ENCODE data around the gene OR52A5. TPM values are rescaled to one million over a fixed set of nuclear protein-coding genes. Genes with fewer than 3 reads are reported as not detected.

OR52A5 gene
- polyA plus RNA-seq, 3 donors from 2014 or later = not detected

- Mint-ChIP-seq H3K4me1 (no peaks in the 10 kb centered on the region), H3K27ac (no peak overlapping the region), H3K36me3 (no peaks in the 10 kb centered on the region), H3K27me3 (ENCODE audit: low read depth in 3 of 3) (peaks cover 0 to 3% (median 1%) of the 10 kb centered on the region in 3 donors), H3K4me3 (no peak overlapping the region), H3K9me3 (peaks cover 0 to 2% (median 0%) of the 10 kb centered on the region in 6 donors)
- no peak for DNase-seq
Observed at GRCh38 chr11:5136261-5136660, 1.9 kb downstream of the OR52A5 start.

GRCh38 chr11:5131584-5132335, 6.4 kb downstream of the OR52A5 start:
- Mint-ChIP-seq H3K27me3 (ENCODE audit: low read depth in 3 of 3) (peaks cover 0 to 3% (median 0%) of the 10 kb centered on the region in 3 donors), H3K4me1 (no peaks in the 10 kb centered on the region), H3K4me3 (no peak overlapping the region), H3K27ac (no peak overlapping the region), H3K36me3 (no peaks in the 10 kb centered on the region), H3K9me3 (peaks cover 0 to 2% (median 0%) of the 10 kb centered on the region in 6 donors)
- no peak for DNase-seq

GRCh38 chr11:5129457-5129877, 8.7 kb downstream of the OR52A5 start:
- Mint-ChIP-seq H3K27me3 (ENCODE audit: low read depth in 3 of 3) (peaks cover 0 to 3% (median 0%) of the 10 kb centered on the region in 3 donors), H3K36me3 (no peaks in the 10 kb centered on the region), H3K27ac (no peak overlapping the region), H3K4me1 (no peaks in the 10 kb centered on the region), H3K9me3 (peaks cover 0 to 2% (median 0%) of the 10 kb centered on the region in 6 donors), H3K4me3 (no peak overlapping the region)
- DNase-seq = no peak

GRCh38 chr11:5124891-5125620, 13.1 kb downstream of the OR52A5 start:
- Mint-ChIP-seq H3K9me3 (peaks cover 0 to 2% (median 0%) of the 10 kb centered on the region in 6 donors), H3K27ac (no peak overlapping the region), H3K36me3 (no peaks in the 10 kb centered on the region), H3K4me1 (no peaks in the 10 kb centered on the region), H3K27me3 (ENCODE audit: low read depth in 3 of 3) (peaks cover 2 to 8% (median 2%) of the 10 kb centered on the region in 3 donors), H3K4me3 (no peak overlapping the region)
- no peak for DNase-seq

GRCh38 chr11:5123802-5124521, 14.2 kb downstream of the OR52A5 start:
- Mint-ChIP-seq H3K27me3 (ENCODE audit: low read depth in 3 of 3) (peaks cover 2 to 8% (median 2%) of the 10 kb centered on the region in 3 donors), H3K4me3 (no peak overlapping the region), H3K9me3 (no peaks in the 10 kb centered on the region), H3K4me1 (no peaks in the 10 kb centered on the region), H3K27ac (no peak overlapping the region), H3K36me3 (no peaks in the 10 kb centered on the region)
- peak; percentile 1 to 22 (median 13) for DNase-seq

GRCh38 chr11:5118893-5119292, 19.3 kb downstream of the OR52A5 start:
- H3K36me3 Mint-ChIP-seq = no peaks in the 10 kb centered on the region
- H3K9me3 Mint-ChIP-seq = peaks cover 0 to 5% (median 0%) of the 10 kb centered on the region in 6 donors
- DNase-seq = no peak
- H3K4me1 Mint-ChIP-seq = no peaks in the 10 kb centered on the region
- H3K27me3 Mint-ChIP-seq (ENCODE audit: low read depth in 3 of 3) = peaks cover under 1 to 7% (median 2%) of the 10 kb centered on the region in 3 donors
- no peak overlapping the region for H3K27ac Mint-ChIP-seq
- no peak overlapping the region for H3K4me3 Mint-ChIP-seq

- H3K27me3 Mint-ChIP-seq (ENCODE audit: low read depth in 3 of 3) = peaks cover 0 to 7% (median 0%) of the 10 kb centered on the region in 3 donors
- no peaks in the 10 kb centered on the region for H3K36me3 Mint-ChIP-seq
- H3K4me3 Mint-ChIP-seq = no peak overlapping the region
- H3K27ac Mint-ChIP-seq = no peak overlapping the region
- peaks cover 0 to 7% (median 0%) of the 10 kb centered on the region in 6 donors for H3K9me3 Mint-ChIP-seq
- no peaks in the 10 kb centered on the region for H3K4me1 Mint-ChIP-seq
- no peak for DNase-seq
Observed at GRCh38 chr11:5117588-5117987, 20.6 kb downstream of the OR52A5 start.

GRCh38 chr11:5115339-5115738, 22.8 kb downstream of the OR52A5 start:
- H3K4me1 Mint-ChIP-seq = no peaks in the 10 kb centered on the region
- no peak for DNase-seq
- H3K27ac Mint-ChIP-seq = no peak overlapping the region
- H3K4me3 Mint-ChIP-seq = no peak overlapping the region
- H3K36me3 Mint-ChIP-seq = no peaks in the 10 kb centered on the region
- H3K27me3 Mint-ChIP-seq (ENCODE audit: low read depth in 3 of 3) = peaks cover 0 to 4% (median 0%) of the 10 kb centered on the region in 3 donors
- peaks cover 0 to 7% (median 0%) of the 10 kb centered on the region in 6 donors for H3K9me3 Mint-ChIP-seq

GRCh38 chr11:5107285-5107684, 30.9 kb downstream of the OR52A5 start:
- no peak for DNase-seq
- no peak overlapping the region for H3K4me3 Mint-ChIP-seq
- H3K36me3 Mint-ChIP-seq = no peaks in the 10 kb centered on the region
- H3K9me3 Mint-ChIP-seq = peaks cover 0 to 3% (median 0%) of the 10 kb centered on the region in 6 donors
- H3K27me3 Mint-ChIP-seq (ENCODE audit: low read depth in 3 of 3) = no peaks in the 10 kb centered on the region
- no peaks in the 10 kb centered on the region for H3K4me1 Mint-ChIP-seq
- no peak overlapping the region for H3K27ac Mint-ChIP-seq

- H3K27ac Mint-ChIP-seq = no peak overlapping the region
- H3K27me3 Mint-ChIP-seq (ENCODE audit: low read depth in 3 of 3) = no peaks in the 10 kb centered on the region
- DNase-seq = no peak
- H3K9me3 Mint-ChIP-seq = peaks cover 0 to 3% (median 0%) of the 10 kb centered on the region in 6 donors
- no peaks in the 10 kb centered on the region for H3K4me1 Mint-ChIP-seq
- H3K36me3 Mint-ChIP-seq = no peaks in the 10 kb centered on the region
- no peak overlapping the region for H3K4me3 Mint-ChIP-seq
Observed at GRCh38 chr11:5103066-5103465, 35.1 kb downstream of the OR52A5 start.

- no peaks in the 10 kb centered on the region for H3K4me1 Mint-ChIP-seq
- H3K27ac Mint-ChIP-seq = no peak overlapping the region
- H3K27me3 Mint-ChIP-seq (ENCODE audit: low read depth in 3 of 3) = no peaks in the 10 kb centered on the region
Observed at GRCh38 chr11:5102246-5102645, 35.9 kb downstream of the OR52A5 start.

GRCh38 chr11:5096011-5096410, 42.1 kb downstream of the OR52A5 start:
- H3K4me3 Mint-ChIP-seq = no peak overlapping the region
- no peak for DNase-seq
- no peak overlapping the region for H3K27ac Mint-ChIP-seq
- H3K27me3 Mint-ChIP-seq (ENCODE audit: low read depth in 3 of 3) = peaks cover 0 to 2% (median 0%) of the 10 kb centered on the region in 3 donors
- H3K36me3 Mint-ChIP-seq = no peaks in the 10 kb centered on the region
- no peaks in the 10 kb centered on the region for H3K4me1 Mint-ChIP-seq
- peaks cover 0 to 3% (median 0%) of the 10 kb centered on the region in 6 donors for H3K9me3 Mint-ChIP-seq

More at GRCh38 chr11:5102246-5102645, 35.9 kb downstream of the OR52A5 start:
- peaks cover 0 to 3% (median 0%) of the 10 kb centered on the region in 6 donors for H3K9me3 Mint-ChIP-seq
- no peaks in the 10 kb centered on the region for H3K36me3 Mint-ChIP-seq
- H3K4me3 Mint-ChIP-seq = no peak overlapping the region
- no peak for DNase-seq

- Mint-ChIP-seq H3K9me3 (peaks cover 0 to 13% (median 0%) of the 10 kb centered on the region in 6 donors), H3K27ac (no peak overlapping the region), H3K36me3 (no peaks in the 10 kb centered on the region), H3K4me3 (no peak overlapping the region), H3K4me1 (no peaks in the 10 kb centered on the region), H3K27me3 (ENCODE audit: low read depth in 3 of 3) (peaks cover 0 to 3% (median 0%) of the 10 kb centered on the region in 3 donors)
- DNase-seq = no peak
Observed at GRCh38 chr11:5092821-5093585, 45.2 kb downstream of the OR52A5 start.
